ENCODE results near the gene SYP. TPM values are rescaled to one million over a fixed set of nuclear protein-coding genes. Genes with fewer than 3 reads are reported as not detected.

The SYP gene
- total and polyA plus RNA-seq, 7 donors: 1.2 to 20.2 (median 8.0) TPM

- no peak overlapping the region for H3K4me3 ChIP-seq
- H3K4me1 ChIP-seq: no peaks in the 10 kb centered on the region
- TF ChIP-seq POLR2AphosphoS5 (IDR thresholded peaks at IDR 0.05) (no peak), EP300 (IDR thresholded peaks at IDR 0.05) (no peak), CTCF (IDR thresholded peaks at IDR 0.05) (no peak), POLR2A (IDR thresholded peaks at IDR 0.05) (no peak)
- no peak overlapping the region for H3K27ac ChIP-seq
- intact Hi-C loops (cut with DNase I): no loop called here
- no peaks in the 10 kb centered on the region for H3K36me3 ChIP-seq
- H3K27me3 ChIP-seq: peaks cover 0 to 11% (median 7%) of the 10 kb centered on the region in 3 donors
- no peaks in the 10 kb centered on the region for H3K9me3 ChIP-seq
- 81 to 85% methylated on average over 9 of the region's 9 CpGs for WGBS, 2 donors
- no peak for DNase-seq
Measured at GRCh38 chrX:49226946-49227345, 27.0 kb upstream of the SYP start.

DNA sequence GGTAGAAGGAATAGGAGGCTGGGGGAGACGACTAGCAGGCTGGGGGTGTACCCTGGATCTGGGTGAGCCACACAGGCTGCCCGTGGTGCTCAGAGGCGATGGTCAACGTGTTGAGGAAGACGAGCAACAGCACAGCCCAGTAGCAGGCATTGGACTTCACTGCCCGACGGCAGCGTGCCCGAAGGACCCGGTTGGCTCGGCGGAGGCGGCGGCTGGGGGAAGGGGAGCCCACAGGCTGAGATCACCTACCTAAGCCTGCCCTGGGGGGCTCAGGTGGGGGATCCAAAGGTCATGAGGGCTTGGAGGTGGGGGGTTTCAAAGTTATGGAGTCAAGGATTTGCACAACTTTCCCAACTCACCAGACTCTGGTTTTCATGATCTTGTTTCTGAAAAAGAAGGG, 25.9 kb upstream of the SYP start:
- H3K4me1 ChIP-seq: no peaks in the 10 kb centered on the region
- no peaks in the 10 kb centered on the region for H3K36me3 ChIP-seq
- no peak overlapping the region for H3K4me3 ChIP-seq
- peaks cover 0 to 7% (median 6%) of the 10 kb centered on the region in 3 donors for H3K27me3 ChIP-seq
- DNase-seq: no peak
- intact Hi-C loops (cut with DNase I): no loop called here
- no peak overlapping the region for H3K27ac ChIP-seq
- no peaks in the 10 kb centered on the region for H3K9me3 ChIP-seq
- 77% methylated on average over 14 of the region's 14 CpGs for WGBS, 2 donors
- TF ChIP-seq EP300 (IDR thresholded peaks at IDR 0.05) (no peak), POLR2AphosphoS5 (IDR thresholded peaks at IDR 0.05) (no peak), POLR2A (IDR thresholded peaks at IDR 0.05) (no peak), CTCF (IDR thresholded peaks at IDR 0.05) (no peak)

DNA sequence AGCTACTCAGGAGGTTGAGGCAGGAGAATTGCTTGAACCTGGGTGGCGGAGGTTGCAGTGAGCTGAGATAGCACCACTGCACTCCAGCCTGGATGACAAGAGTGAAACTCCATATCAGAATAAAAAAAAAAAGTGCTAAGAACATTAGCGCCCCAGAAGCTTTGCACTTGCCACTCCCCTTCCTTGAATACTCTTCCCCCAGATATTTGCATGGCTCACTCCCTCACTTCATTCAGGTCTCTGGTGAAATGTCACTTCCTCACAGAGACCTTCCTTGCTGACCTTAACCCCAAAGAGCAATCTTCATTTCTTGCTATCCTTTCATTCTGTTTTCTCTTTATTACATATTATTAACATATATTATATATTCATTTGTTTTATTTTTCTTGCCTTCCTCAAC, 21.9 kb upstream of the SYP start:
- Histone ChIP-seq H3K27ac (no peak overlapping the region), H3K4me3 (no peak overlapping the region), H3K27me3 (no peaks in the 10 kb centered on the region), H3K36me3 (no peaks in the 10 kb centered on the region), H3K4me1 (no peaks in the 10 kb centered on the region), H3K9me3 (no peaks in the 10 kb centered on the region)
- WGBS, 2 donors: 56 to 69% methylated on average over 2 of the region's 2 CpGs
- TF ChIP-seq POLR2AphosphoS5 (IDR thresholded peaks at IDR 0.05) (no peak), POLR2A (IDR thresholded peaks at IDR 0.05) (no peak), EP300 (IDR thresholded peaks at IDR 0.05) (no peak), CTCF (IDR thresholded peaks at IDR 0.05) (no peak)
- no peak for DNase-seq
- intact Hi-C loops (cut with DNase I): no loop called here

DNA sequence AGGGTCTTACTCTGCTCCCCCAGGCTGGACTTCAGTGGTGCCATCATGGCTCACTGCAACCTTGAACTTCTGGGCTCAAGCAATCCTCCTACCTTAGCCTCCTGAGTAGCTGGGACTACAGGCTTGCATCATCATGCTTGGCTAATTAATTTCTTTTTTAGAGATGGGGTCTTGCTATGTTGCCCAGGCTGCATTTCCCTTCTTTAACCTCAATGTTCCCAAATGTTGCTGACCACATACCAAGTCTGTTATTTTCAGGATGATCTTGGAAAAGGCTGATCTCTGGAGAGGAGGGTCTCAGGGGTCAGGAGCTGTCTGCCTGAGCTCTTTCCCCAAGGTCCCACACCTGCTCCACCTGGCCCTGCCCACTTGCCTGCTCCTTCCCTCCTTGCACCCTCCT, 20.1 kb upstream of the SYP start:
- intact Hi-C loops (cut with DNase I): no loop called here
- H3K27me3 ChIP-seq: no peaks in the 10 kb centered on the region

DNA sequence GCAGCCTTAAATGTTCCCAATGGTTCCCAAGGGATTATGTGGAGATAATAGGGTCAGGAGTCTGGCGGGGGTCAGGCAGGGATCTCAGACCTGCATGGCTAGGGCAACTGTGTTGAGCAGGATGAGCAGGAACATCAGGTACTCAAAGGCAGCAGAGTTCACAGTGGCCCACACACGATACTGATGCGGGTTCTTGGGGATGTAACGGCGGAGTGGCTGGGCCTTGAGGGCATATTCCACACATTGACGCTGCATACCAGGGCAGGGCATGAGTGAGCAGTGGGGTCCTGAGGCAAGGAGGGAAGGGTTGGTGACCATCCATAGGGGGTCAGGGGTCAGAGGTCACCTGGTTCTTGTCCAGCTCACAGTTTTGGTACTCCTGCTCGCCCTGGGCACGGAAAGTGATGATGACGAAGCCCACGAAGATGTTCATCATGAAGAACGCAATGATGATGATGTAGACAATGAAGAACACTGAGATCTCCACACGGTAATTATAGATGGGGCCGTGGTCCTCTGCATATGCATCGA, 15.1 kb upstream of the SYP start:
- Histone ChIP-seq H3K36me3 (no peaks in the 10 kb centered on the region), H3K27me3 (no peaks in the 10 kb centered on the region), H3K9me3 (no peaks in the 10 kb centered on the region), H3K4me1 (no peaks in the 10 kb centered on the region), H3K27ac (no peak overlapping the region), H3K4me3 (no peak overlapping the region)
- no peak for DNase-seq
- whole genome bisulfite sequencing, 2 donors: 88% methylated on average over 14 of the region's 14 CpGs
- TF ChIP-seq EP300 (IDR thresholded peaks at IDR 0.05) (no peak), POLR2A (IDR thresholded peaks at IDR 0.05) (no peak), POLR2AphosphoS5 (IDR thresholded peaks at IDR 0.05) (no peak), CTCF (IDR thresholded peaks at IDR 0.05) (no peak)
- intact Hi-C loops (cut with DNase I): no loop called here

More for the DNA sequence above, 20.1 kb upstream of the SYP start:
- no peak overlapping the region for H3K27ac ChIP-seq
- DNase-seq: no peak
- no peak overlapping the region for H3K4me3 ChIP-seq
- H3K36me3 ChIP-seq: no peaks in the 10 kb centered on the region
- H3K9me3 ChIP-seq: no peaks in the 10 kb centered on the region
- H3K4me1 ChIP-seq: no peaks in the 10 kb centered on the region
- TF ChIP-seq POLR2A (IDR thresholded peaks at IDR 0.05) (no peak), POLR2AphosphoS5 (IDR thresholded peaks at IDR 0.05) (no peak), EP300 (IDR thresholded peaks at IDR 0.05) (no peak)

Measured in sigmoid colon (tissue), 7 donors.